ENCODE data around the gene OR51F2. TPM values are rescaled to one million over a fixed set of nuclear protein-coding genes. Genes with fewer than 3 reads are reported as not detected.

Gene OR51F2
- total and polyA plus RNA-seq, 10 donors, result not detected

GRCh38 chr11:4826425-4826824, 5.3 kb downstream of the OR51F2 start:
- Histone ChIP-seq H3K4me1 (no peaks in the 10 kb centered on the region), H3K27ac (no peak overlapping the region), H3K9me3 (no peaks in the 10 kb centered on the region), H3K36me3 (no peaks in the 10 kb centered on the region), H3K27me3 (replicated peaks in 1 of 7) (peaks cover 0 to 11% (median 0%) of the 10 kb centered on the region in 7 donors), H3K4me3 (no peak overlapping the region)
- no peak for TF ChIP-seq POLR2A (IDR thresholded peaks at IDR 0.05)
- no peak for TF ChIP-seq CTCF (IDR thresholded peaks at IDR 0.05 in 8 of 11, conservative IDR thresholded peaks at IDR 0.05 in 3 of 11)
- TF ChIP-seq POLR2AphosphoS5 (IDR thresholded peaks at IDR 0.05), result no peak
- DNase-seq, result no peak
- intact Hi-C loops (cut with DNase I; ENCODE audit: low total_unique reads), result no loop called here

- H3K36me3 ChIP-seq, result no peaks in the 10 kb centered on the region
- H3K9me3 ChIP-seq, result no peaks in the 10 kb centered on the region
- no peak for DNase-seq
- intact Hi-C loops (cut with DNase I; ENCODE audit: low total_unique reads), result no loop called here
- no peak overlapping the region for H3K27ac ChIP-seq
- H3K4me1 ChIP-seq, result no peaks in the 10 kb centered on the region
- WGBS, 5 donors, result 47 to 61% (median 54%) methylated on average over 1 of the region's 1 CpG
- H3K4me3 ChIP-seq, result no peak overlapping the region
- TF ChIP-seq POLR2A (IDR thresholded peaks at IDR 0.05), result no peak
- TF ChIP-seq CTCF (IDR thresholded peaks at IDR 0.05 in 8 of 11, conservative IDR thresholded peaks at IDR 0.05 in 3 of 11), result no peak
- no peak for TF ChIP-seq POLR2AphosphoS5 (IDR thresholded peaks at IDR 0.05)
- H3K27me3 ChIP-seq (replicated peaks in 1 of 7), result peaks cover 0 to 11% (median 0%) of the 10 kb centered on the region in 7 donors
Observed at GRCh38 chr11:4830346-4830745, 9.2 kb downstream of the OR51F2 start.

GRCh38 chr11:4830909-4831308, 9.8 kb downstream of the OR51F2 start:
- H3K36me3 ChIP-seq, result no peaks in the 10 kb centered on the region
- intact Hi-C loops (cut with DNase I; ENCODE audit: low total_unique reads), result no loop called here
- H3K4me1 ChIP-seq, result no peaks in the 10 kb centered on the region
- 19 to 60% (median 33%) methylated on average over 2 of the region's 2 CpGs for WGBS, 5 donors
- peaks cover 0 to 6% (median 0%) of the 10 kb centered on the region in 7 donors for H3K27me3 ChIP-seq (replicated peaks in 1 of 7)
- no peak for DNase-seq
- no peaks in the 10 kb centered on the region for H3K9me3 ChIP-seq
- no peak for TF ChIP-seq POLR2AphosphoS5 (IDR thresholded peaks at IDR 0.05)
- TF ChIP-seq POLR2A (IDR thresholded peaks at IDR 0.05), result no peak
- TF ChIP-seq CTCF (IDR thresholded peaks at IDR 0.05 in 8 of 11, conservative IDR thresholded peaks at IDR 0.05 in 3 of 11), result no peak
- H3K4me3 ChIP-seq, result no peak overlapping the region
- H3K27ac ChIP-seq, result no peak overlapping the region

GRCh38 chr11:4839851-4840549, 18.9 kb downstream of the OR51F2 start:
- H3K4me1 ChIP-seq, result no peaks in the 10 kb centered on the region
- H3K4me3 ChIP-seq, result no peak overlapping the region
- intact Hi-C loops (cut with DNase I; ENCODE audit: low total_unique reads), result no loop called here
- no peaks in the 10 kb centered on the region for H3K36me3 ChIP-seq
- 84 to 96% (median 89%) methylated on average over 2 of the region's 2 CpGs for WGBS, 5 donors
- peaks cover 0 to 8% (median 0%) of the 10 kb centered on the region in 8 donors for H3K9me3 ChIP-seq
- no peak overlapping the region for H3K27ac ChIP-seq
- no peak for DNase-seq
- H3K27me3 ChIP-seq (replicated peaks in 1 of 7), result no peaks in the 10 kb centered on the region
- TF ChIP-seq POLR2A (IDR thresholded peaks at IDR 0.05) (no peak), POLR2AphosphoS5 (IDR thresholded peaks at IDR 0.05) (no peak), CTCF (IDR thresholded peaks at IDR 0.05 in 8 of 11, conservative IDR thresholded peaks at IDR 0.05 in 3 of 11) (no peak)
